ENCODE measurements around the gene ECSIT. TPM values are rescaled to one million over a fixed set of nuclear protein-coding genes. Genes with fewer than 3 reads are reported as not detected.

Gene ECSIT
- total and polyA plus RNA-seq, 4 donors: 31.7 to 58.8 (median 40.4) TPM

DNA sequence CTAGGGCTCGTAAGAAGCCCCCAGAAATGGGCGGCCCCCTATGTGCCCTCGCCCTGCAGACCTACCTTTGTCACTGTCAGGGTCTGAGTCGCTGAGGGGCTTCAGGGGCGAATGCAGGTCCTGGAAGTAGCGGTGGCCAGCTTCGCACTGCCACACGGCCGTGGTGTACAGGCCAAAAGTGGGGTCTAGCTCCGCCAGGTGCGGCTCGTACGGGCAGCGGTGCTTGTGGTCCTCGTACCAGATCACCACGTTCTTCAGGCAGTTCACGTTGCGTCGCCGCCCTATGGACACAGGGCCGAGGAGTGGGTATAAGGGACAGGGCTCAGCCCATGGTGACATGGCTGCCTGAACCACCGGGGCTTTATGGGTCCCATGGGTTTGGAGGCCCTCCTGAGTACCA lies 33.0 kb downstream of the ECSIT start:
- Histone ChIP-seq H3K27ac (ENCODE audit: low read depth in 1 of 2, low read length in 1 of 2) (no peak overlapping the region), H3K27me3 (ENCODE audit: control insufficient read depth in 3 of 3, insufficient read depth in 3 of 3, low read length in 2 of 3) (no peaks in the 10 kb centered on the region), H3K9ac (ENCODE audit: insufficient read depth in 1 of 2, low read length in 2 of 2) (no peak overlapping the region), H3K36me3 (ENCODE audit: control insufficient read depth in 4 of 4, insufficient read depth in 4 of 4, low read length in 4 of 4) (peaks cover 0 to 23% (median 2%) of the 10 kb centered on the region in 4 donors), H3K4me3 (no peak overlapping the region), H3K9me3 (ENCODE audit: control insufficient read depth in 4 of 4, insufficient read depth in 3 of 4, low read length in 3 of 4) (no peaks in the 10 kb centered on the region), H3K4me1 (ENCODE audit: control insufficient read depth in 5 of 5, insufficient read depth in 5 of 5, low read length in 5 of 5) (no peaks in the 10 kb centered on the region)
- WGBS, 2 donors: 97 to 98% methylated on average over 22 of the region's 22 CpGs
- no peak for DNase-seq
- ATAC-seq (ENCODE audit: insufficient read depth, low FRiP score): no peak
- TF ChIP-seq, protein P1, sequence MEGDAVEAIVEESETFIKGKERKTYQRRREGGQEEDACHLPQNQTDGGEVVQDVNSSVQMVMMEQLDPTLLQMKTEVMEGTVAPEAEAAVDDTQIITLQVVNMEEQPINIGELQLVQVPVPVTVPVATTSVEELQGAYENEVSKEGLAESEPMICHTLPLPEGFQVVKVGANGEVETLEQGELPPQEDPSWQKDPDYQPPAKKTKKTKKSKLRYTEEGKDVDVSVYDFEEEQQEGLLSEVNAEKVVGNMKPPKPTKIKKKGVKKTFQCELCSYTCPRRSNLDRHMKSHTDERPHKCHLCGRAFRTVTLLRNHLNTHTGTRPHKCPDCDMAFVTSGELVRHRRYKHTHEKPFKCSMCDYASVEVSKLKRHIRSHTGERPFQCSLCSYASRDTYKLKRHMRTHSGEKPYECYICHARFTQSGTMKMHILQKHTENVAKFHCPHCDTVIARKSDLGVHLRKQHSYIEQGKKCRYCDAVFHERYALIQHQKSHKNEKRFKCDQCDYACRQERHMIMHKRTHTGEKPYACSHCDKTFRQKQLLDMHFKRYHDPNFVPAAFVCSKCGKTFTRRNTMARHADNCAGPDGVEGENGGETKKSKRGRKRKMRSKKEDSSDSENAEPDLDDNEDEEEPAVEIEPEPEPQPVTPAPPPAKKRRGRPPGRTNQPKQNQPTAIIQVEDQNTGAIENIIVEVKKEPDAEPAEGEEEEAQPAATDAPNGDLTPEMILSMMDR (IDR thresholded peaks at IDR 0.05; ENCODE audit: control extremely low read depth, extremely low read depth): no peak

DNA sequence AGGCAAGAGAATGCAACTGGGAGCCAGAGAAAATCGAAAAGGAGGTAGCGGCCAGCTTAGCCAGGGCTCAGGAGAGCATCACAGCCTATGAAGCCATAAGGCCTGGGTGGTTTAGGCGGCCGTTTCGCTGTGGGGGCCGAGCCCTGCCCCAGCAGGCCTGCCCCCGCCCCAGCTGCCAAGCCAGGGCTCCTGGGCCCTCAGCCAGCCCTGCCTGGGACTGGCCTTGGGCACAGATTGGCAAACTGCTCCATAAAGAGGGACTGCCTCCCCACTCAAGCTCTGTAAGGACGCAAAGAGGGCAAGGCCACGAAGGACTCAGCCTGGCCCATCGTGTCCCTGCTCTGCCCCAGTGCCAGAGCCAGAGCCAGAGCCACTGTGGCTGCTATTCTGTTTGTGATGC lies 33.5 kb downstream of the ECSIT start:
- Histone ChIP-seq H3K36me3 (ENCODE audit: control insufficient read depth in 4 of 4, insufficient read depth in 4 of 4, low read length in 4 of 4) (peaks cover 0 to 27% (median 2%) of the 10 kb centered on the region in 4 donors), H3K4me3 (no peak overlapping the region), H3K4me1 (ENCODE audit: control insufficient read depth in 5 of 5, insufficient read depth in 5 of 5, low read length in 5 of 5) (no peaks in the 10 kb centered on the region), H3K9me3 (ENCODE audit: control insufficient read depth in 4 of 4, insufficient read depth in 3 of 4, low read length in 3 of 4) (no peaks in the 10 kb centered on the region), H3K27ac (ENCODE audit: low read depth in 1 of 2, low read length in 1 of 2) (no peak overlapping the region), H3K9ac (ENCODE audit: insufficient read depth in 1 of 2, low read length in 2 of 2) (no peak overlapping the region), H3K27me3 (ENCODE audit: control insufficient read depth in 3 of 3, insufficient read depth in 3 of 3, low read length in 2 of 3) (no peaks in the 10 kb centered on the region)
- WGBS, 2 donors: 94 to 95% methylated on average over 8 to 10 of the region's 10 CpGs
- TF ChIP-seq, protein P1 (IDR thresholded peaks at IDR 0.05; ENCODE audit: control extremely low read depth, extremely low read depth): no peak
- DNase-seq (no peak), ATAC-seq (ENCODE audit: insufficient read depth, low FRiP score) (no peak)

DNA sequence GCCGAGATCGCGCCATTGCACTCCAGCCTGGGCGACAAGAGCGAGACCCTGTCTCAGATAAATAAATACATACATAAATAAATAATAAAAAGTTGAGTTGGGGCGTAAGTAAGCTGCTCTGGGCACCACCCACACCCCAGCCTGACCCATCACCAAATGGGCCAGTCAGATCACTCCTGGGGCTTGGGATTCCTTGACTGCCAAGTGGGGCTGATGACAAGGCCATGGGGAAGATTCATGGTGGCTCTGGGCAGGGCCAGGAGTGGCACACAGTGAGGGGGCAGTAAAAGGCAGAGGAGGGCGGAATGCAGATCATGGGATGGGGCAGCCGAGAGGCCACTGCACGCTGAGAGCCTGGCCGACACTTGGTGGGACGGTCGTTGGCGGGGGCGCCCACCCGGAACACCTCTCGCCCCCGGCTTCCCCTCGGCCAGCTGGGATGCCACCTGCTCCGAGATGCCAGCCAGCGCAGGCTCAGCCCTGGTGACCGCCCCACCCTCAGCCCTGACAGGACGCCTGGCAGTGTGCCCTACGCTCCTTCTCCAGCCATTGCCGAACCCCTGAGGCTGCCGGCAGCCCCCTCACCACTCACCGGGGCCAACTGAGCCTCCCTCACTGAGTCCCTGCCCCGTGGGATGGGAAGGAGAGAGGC lies 34.2 kb downstream of the ECSIT start:
- TF ChIP-seq, protein P1 (IDR thresholded peaks at IDR 0.05; ENCODE audit: control extremely low read depth, extremely low read depth): no peak
- no peak for DNase-seq
- H3K9me3 ChIP-seq (ENCODE audit: control insufficient read depth in 4 of 4, insufficient read depth in 3 of 4, low read length in 3 of 4): no peaks in the 10 kb centered on the region
- H3K4me1 ChIP-seq (ENCODE audit: control insufficient read depth in 5 of 5, insufficient read depth in 5 of 5, low read length in 5 of 5): no peaks in the 10 kb centered on the region
- H3K4me3 ChIP-seq: no peak overlapping the region
- no peak for ATAC-seq (ENCODE audit: insufficient read depth, low FRiP score)
- no peak overlapping the region for H3K27ac ChIP-seq (ENCODE audit: low read depth in 1 of 2, low read length in 1 of 2)
- H3K36me3 ChIP-seq (ENCODE audit: control insufficient read depth in 4 of 4, insufficient read depth in 4 of 4, low read length in 4 of 4): peaks cover 0 to 27% (median 2%) of the 10 kb centered on the region in 4 donors
- 94 to 95% methylated on average over 27 of the region's 27 CpGs for WGBS, 2 donors
- no peak overlapping the region for H3K9ac ChIP-seq (ENCODE audit: insufficient read depth in 1 of 2, low read length in 2 of 2)
- no peaks in the 10 kb centered on the region for H3K27me3 ChIP-seq (ENCODE audit: control insufficient read depth in 3 of 3, insufficient read depth in 3 of 3, low read length in 2 of 3)

DNA sequence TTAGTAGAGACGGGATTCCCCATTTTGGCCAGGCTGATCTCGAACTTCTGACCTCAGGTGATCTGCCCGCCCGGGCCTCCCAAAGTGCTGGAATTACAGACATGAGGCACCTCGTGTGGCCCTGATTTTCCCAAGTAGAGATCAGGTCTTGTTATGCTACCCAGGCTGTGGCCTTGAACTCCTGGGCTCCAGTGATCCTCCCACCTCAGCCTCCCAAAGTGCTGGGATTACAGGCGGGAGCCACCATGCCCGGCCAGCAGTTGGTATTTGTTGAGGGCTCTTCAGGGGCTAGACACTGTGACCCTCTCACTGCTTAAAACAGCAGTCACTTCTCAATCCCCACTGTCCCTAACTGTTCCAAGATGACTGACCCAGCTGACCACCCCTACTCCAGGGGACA lies 39.6 kb downstream of the ECSIT start:
- ATAC-seq (ENCODE audit: insufficient read depth, low FRiP score): no peak
- Histone ChIP-seq H3K9me3 (ENCODE audit: control insufficient read depth in 4 of 4, insufficient read depth in 3 of 4, low read length in 3 of 4) (peaks cover 0 to 3% (median 0%) of the 10 kb centered on the region in 4 donors), H3K27ac (ENCODE audit: low read depth in 1 of 2, low read length in 1 of 2) (no peak overlapping the region), H3K27me3 (ENCODE audit: control insufficient read depth in 3 of 3, insufficient read depth in 3 of 3, low read length in 2 of 3) (no peaks in the 10 kb centered on the region), H3K4me3 (no peak overlapping the region), H3K4me1 (ENCODE audit: control insufficient read depth in 5 of 5, insufficient read depth in 5 of 5, low read length in 5 of 5) (no peaks in the 10 kb centered on the region), H3K36me3 (ENCODE audit: control insufficient read depth in 4 of 4, insufficient read depth in 4 of 4, low read length in 4 of 4) (peaks cover 0 to 24% (median 3%) of the 10 kb centered on the region in 4 donors), H3K9ac (ENCODE audit: insufficient read depth in 1 of 2, low read length in 2 of 2) (no peak overlapping the region)
- no peak for DNase-seq
- TF ChIP-seq, protein P1 (IDR thresholded peaks at IDR 0.05; ENCODE audit: control extremely low read depth, extremely low read depth): no peak
- WGBS, 2 donors: 94 to 96% methylated on average over 7 of the region's 7 CpGs
